OCI-LY7 (cell line): ENCODE results near the gene P2RY1.

Source experiments
- EZH2phosphoT487 ChIP-seq: fragments of 200-600 bp; sonication (generic); IDR thresholded peaks from 2 replicates; pipeline ENCODE4 v1.6.1; 2018; ENCODE audit warnings: low read depth, borderline replicate concordance, mild to moderate bottlenecking, mixed run types, antibody characterized with exemption, low read length, moderate library complexity, mixed read lengths
- TF ChIP-seq, protein P1 (sequence below): fragments of 200-600 bp; sonication (generic); conservative IDR thresholded peaks from 2 replicates; pipeline ENCODE4 v1.5.1; 2014; ENCODE audit warnings: mild to moderate bottlenecking, antibody characterized with exemption, low read length, moderate library complexity, mixed read lengths

DNA sequence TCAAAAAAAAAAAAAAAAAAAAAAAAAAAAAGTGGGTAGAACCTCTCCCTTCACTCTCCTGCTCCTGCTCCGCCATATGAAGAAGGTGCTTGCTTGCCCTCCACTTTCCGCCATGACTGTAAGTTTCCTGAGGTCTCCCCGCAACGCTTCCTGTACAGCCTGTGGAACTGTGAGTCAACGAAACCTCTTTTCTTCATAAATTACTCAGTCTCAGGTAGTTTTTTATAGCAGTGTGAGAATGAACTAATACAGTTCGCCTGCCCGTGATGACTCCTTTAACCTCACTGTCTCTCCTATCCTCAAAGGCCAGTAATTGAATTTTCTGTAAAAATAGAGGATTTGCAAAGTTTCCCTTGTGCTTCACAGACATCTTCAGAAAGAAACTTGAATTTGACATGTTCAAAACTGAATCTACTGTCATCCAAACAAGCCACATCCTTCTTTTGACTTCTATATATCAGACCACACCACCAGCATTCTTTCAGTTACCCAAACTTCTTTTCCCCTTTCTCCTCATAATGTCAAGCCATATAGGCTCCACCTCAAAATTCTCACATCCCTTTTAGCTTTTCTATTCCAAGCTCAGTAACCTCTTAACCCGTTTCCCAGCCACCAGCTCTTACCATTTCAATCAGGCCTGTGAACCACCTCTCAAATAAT, 44.3 kb downstream of the P2RY1 start:
- TF ChIP-seq, protein P1, sequence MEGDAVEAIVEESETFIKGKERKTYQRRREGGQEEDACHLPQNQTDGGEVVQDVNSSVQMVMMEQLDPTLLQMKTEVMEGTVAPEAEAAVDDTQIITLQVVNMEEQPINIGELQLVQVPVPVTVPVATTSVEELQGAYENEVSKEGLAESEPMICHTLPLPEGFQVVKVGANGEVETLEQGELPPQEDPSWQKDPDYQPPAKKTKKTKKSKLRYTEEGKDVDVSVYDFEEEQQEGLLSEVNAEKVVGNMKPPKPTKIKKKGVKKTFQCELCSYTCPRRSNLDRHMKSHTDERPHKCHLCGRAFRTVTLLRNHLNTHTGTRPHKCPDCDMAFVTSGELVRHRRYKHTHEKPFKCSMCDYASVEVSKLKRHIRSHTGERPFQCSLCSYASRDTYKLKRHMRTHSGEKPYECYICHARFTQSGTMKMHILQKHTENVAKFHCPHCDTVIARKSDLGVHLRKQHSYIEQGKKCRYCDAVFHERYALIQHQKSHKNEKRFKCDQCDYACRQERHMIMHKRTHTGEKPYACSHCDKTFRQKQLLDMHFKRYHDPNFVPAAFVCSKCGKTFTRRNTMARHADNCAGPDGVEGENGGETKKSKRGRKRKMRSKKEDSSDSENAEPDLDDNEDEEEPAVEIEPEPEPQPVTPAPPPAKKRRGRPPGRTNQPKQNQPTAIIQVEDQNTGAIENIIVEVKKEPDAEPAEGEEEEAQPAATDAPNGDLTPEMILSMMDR, result no peak
- TF ChIP-seq EZH2phosphoT487, result no peak
